ENCODE data around the gene GLRB.
"Not testable (repeated sequence)": the region's sequence is repeated elsewhere in the genome, so short reads cannot be mapped to it uniquely, and the experiment has no call there.

The GLRB gene

DNA sequence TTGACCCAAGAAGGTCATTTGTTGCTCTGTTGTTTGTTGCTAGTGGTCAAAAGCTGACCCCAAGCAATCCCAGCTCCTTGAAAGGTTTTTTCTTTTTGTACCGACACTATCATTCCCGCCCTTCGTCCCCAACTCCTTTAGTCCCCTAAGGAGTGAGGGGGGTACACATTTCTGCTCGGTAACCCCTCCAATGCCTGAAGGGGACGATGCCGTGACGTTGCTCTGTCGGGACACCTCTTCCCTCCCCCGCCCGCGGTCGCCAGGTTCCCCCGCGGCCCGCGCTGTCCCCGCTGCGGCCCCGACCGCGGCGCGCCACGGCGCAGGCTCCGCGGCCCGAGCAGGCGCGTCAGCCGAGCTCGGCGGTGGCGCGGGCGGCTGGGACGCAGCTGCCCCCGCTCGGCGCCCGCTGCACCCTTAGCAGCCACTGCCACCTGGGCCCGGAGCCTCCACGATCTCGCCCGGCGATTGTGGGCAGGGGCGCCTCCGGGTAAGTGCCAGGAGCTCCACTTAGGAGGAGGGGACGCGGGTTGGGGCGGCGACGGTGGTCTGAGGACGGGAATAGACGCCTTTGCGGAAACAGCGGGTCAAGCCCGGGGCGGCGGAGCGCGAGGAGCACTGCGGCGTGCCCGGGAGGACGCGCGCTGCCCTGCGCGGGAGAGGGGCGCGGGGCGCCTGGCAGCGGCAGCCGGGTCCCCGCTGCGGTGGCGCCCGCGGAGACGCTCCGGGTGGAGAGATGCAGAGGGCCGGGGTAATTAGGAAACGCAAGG lies at the start of gene GLRB:
TSS of gene GLRB (plus strand) at position 340 of the 767 bp plus-strand sequence. CDS start 1,875 bp downstream, outside the sequence.
- no peak for DNase-seq (ENCODE audit: low read depth)

DNA sequence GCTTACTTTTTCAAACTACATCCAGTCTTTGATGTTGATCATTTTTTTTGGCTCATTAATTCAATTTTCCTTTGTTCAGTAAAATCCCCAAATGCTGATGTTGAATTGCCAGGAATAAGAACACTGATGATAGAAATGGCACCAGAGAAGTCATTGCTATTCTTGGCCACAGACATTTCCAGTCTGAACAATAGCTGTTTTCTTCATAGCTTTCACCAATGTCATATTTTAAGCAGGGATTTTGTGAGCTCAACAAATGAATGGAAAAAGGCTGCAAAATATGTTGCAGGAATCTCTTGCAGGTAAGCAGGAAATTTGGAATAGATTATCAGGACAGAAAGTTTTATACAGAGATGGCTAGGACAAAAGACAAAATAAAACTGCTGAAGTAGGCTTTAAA lies 40.5 kb upstream of the GLRB start:
- no peak for DNase-seq (ENCODE audit: low read depth)

DNA sequence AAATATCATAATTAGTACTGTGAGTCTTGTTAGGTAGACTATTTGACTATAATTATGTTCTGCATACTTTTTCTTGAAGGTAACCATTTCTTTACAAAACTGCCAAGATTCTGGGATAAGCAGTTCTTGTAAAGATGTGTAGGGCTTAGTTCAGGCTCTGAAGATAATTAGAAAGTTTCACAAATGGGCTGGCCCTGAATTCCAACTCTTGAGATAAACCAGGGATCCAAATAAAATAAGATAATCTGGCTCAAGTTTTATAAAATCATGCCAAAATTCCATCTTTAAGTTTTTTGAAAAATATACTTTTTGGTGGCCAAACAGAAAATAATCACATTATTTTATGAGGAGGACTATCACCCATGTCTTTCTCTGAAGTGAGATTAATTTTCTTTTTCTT lies 35.5 kb upstream of the GLRB start:
- DNase-seq (ENCODE audit: low read depth) = no peak

DNA sequence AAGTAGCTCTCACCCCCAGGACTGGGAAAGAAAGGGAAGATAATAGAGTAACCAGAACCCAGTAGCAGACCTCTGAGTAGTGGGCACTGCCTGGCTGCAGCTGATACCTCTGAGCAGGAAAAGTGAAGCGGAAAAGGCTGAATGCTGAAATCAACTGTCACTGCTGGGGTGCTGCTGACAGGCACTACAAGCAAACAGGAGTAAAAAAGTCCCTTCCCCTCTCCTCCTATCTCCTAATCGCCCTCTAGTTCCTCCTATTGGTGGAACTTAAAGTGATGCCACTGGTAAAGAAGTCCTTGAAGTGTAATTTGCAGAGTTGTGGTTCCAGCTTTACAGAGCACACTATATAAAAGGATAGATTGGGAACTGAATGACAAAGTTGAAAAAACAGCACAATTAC lies 32.8 kb upstream of the GLRB start:
- no peak for DNase-seq (ENCODE audit: low read depth)

DNA sequence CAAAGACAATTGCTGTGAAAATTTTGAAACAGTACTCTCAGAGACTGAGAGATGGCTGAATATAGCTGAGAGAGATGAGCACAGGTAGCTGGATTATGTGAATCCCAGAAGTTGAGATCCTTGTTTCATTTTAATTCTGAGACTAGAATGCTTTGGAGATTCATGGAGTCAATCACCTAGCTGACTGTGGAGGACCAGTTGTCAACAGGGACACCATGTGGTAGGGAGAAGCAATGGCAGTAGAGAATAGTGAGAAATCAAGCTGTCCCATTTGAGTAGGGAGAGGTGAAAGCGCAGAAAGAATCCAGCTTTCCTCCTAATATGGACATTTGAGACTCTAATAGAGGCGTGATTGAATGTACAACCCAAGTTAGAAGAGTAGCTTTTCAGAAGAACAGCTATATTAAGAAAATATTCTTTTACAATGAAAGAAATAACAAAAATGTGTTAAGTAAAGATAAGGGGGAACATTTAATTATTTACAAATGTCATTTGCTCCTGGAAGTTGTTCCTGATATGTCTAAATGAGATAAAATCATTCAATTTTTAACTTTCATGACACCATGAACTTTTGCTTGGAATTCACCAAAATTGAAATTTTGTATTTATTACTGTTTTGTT lies 30.3 kb upstream of the GLRB start:
- no peak for DNase-seq (ENCODE audit: low read depth)

DNA sequence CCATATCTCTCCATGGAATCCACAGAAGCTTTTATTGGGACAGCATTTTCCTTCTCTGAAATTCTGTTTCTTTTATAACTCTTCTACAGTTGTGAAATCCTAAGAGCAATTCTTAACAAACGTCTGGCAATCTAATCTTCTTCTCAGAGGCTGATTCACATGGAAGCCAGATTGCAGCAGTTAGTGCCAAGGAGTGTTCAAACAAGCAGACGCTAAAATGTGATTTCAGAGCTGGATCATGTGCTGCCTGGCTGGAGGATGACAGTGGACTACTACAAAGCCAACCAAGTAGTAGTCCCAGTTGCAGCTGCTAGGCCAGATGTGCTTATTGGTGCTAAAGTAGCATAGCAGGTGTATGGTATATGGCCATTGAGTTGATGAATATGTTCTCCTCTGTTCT lies 27.7 kb upstream of the GLRB start:
- DNase-seq (ENCODE audit: low read depth) = no peak

DNA sequence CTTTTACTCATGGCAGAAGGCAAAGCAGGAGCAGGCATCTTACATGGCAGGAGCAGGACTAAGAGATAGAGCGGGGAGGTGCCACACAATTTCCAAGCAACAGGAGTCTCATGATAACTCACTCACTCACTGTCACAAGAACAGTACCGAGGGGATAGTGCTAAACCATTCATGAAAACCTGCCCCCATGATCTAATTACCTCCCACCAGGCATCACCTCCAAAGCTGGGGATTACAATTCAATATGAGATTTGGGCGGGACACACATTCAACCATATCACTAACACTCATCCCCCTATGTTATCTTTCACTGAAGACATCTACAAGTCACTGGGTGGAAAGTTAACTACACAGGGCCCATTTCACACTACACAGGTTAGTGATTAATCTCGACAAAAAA lies 25.4 kb upstream of the GLRB start:
- no peak for DNase-seq (ENCODE audit: low read depth)

DNA sequence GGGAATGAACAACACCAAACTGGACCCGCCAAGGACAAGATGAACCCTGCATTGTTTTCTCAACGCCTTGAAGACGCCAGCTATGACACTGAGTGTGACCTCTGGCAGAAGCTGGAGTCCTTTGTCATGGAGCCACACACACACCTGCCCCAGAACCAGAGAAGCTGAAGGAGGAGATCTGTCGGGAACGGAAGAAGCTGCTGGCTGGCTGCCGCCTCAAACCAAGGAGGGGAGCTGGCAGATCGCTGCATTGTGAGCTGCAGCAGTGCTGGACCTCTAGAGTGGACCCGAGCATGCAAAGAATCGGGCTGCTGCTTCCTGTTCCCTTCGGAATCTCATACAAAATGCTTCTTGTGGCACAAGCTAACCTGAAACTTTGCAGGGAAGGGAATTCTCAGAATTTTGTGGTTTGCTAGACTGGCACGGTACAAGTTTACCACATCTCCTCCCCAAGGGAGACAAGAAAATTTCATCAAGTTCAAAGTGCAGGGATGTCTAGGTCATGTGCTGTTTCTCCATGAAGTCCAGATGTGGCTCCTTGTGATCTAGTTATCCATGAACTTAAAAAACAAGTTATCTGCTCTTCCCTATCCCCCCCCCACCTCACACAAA lies 23.4 kb upstream of the GLRB start:
- DNase-seq (ENCODE audit: low read depth) = no peak

DNA sequence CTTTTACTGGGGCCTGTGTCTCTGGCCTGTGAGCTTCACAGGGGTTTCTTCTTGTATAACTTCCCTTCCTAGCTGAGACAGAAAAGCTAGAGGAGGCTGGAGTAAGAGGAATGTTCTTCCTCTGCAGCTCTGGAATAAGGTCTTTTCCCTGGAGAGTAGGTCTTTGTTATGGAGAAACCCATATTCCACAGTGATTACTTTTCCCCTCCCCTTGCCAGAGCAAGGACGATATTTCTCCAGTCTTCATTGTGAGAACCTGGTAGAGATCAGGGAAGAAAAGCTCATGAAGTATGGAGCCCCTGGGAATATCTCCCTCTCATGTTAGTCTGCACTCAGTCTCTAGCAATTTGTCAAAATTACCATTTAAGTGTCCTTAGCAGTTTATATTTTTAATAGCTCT lies 18.7 kb upstream of the GLRB start:
- DNase-seq (ENCODE audit: low read depth) = no peak

DNA sequence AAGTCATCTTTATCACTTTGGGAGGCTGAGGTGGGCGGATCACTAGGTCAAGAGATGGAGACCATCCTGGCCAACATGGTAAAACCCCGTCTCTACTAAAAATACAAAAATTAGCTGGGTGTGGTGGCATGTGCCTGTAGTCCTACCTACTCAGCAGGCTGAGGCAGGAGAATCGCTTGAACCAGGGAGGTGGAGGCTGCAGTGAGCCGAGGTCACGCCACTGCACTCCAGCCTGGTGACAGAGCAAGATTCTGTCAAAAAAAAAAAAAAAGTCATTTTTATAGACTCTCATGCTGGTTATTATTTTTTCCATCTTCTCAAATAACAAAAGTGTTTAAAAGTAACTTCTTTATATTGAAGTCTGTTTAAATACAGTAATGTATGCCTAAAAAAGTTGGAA lies 17.1 kb upstream of the GLRB start:
- DNase-seq (ENCODE audit: low read depth) = not testable (repeated sequence)

DNA sequence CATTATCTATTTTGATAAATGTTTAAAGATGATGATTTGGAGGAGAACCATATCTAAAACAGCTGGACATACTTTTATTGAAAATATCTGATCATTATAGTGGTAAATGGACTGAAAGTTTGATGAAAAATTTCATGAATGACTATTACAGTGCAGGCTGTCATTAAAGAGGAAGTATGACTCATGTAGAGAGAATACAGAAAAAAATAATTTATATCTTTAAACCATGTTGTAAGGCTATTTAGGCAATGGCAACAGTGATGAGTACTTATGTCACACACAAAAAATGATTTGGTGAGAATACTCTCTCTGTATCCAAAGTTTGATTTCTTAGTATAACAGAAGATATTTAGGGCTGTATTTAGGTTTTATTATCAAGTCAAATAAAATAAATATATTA lies 3.9 kb upstream of the GLRB start:
- no peak for DNase-seq (ENCODE audit: low read depth)

DNA sequence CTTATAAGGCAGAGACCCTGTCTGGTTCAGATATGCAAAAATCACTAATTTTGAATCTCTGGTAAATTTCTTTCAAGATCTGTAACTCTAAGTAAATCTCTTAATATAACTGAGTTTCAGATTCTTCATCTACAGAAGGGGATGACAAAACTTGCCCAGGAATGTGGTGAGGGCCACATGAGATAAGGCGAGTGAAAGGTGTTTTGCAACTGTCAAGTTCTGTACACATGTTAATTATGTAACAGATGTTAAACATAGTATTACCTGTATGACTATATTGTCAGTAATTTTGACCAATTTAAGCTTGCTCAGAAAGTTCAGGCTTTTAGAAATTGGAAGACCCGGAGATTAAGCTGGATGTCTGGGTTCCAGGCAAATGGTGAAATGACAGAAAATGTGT lies 549 bp upstream of the GLRB start:
- DNase-seq (ENCODE audit: low read depth) = no peak

DNA sequence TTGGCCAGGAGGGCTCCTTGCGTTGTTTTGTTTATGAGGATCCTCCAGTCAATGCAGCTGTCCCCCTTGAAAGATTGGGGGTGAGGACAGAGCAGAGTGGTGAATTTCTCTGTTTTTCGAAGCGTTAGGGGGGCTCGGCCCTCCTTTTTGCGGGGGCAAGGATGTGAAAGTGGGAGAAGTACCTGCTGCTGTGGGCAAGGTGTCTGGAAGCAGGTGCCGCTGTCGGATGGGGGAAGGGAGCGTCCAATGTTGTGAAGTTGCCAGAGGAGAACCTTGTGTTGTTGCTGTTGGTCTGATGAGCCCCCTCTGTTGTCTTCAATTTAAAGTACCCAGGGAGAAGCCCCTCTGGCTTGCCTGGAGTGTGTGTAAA lies 613 bp downstream of the GLRB start:
- DNase-seq (ENCODE audit: low read depth) = no peak

DNA sequence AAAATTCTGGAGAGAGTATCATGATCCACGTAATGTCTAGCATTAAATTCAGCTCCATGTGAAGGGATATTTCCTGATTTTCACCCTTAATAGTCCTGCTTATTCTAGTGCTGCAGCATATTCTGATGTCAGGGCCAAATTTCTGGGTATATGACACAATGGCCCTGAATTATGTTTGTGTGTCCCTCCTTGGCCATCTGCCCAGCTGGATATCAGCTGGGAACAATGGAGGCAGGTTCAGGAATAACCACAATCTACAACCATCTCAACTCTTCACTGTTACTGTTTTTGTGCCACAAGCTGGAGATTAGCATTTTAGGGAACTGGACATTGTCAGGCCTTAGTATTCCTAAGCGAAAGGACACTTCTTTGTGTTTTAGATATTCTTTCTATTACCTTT lies 3.5 kb downstream of the GLRB start:
- DNase-seq (ENCODE audit: low read depth) = no peak

DNA sequence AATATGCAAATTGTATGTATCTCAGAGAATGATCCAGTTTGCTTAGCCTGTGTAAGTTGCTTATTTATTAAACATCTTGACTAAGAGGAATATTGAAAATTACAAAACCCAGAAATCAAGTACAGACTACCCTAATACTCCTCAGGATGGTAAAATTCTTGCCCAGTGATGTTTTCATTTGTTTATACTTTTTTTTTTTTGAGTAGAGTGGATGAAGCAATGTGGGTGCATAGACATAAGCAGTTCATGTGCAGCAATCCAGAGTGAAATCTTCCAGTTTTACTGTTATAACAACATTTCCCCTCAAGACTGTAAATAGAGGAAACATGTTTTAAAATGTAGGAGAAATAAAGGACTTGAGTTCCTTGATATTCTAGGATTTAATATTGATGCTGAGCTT lies 4.7 kb downstream of the GLRB start:
- DNase-seq (ENCODE audit: low read depth) = no peak

DNA sequence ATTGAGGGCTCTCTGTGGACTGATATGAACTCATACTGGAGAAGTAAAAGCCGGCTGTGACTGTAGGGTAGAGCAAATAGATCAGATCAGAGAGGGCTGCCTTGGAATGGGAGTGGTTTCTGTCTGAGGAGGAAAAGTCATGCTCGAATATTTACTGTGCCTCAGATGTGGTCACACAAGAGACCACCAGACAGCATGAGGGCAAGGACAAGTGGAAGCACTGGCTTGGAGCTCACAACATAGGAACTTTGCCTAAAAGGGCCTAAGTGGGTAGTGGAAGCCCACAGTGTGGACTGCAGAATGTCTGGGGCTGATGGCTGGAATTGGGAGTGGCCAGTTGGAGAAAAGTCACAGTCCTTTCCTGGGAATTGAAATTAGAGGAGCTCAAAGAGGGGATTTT lies 19.8 kb downstream of the GLRB start:
- no peak for DNase-seq (ENCODE audit: low read depth)

DNA sequence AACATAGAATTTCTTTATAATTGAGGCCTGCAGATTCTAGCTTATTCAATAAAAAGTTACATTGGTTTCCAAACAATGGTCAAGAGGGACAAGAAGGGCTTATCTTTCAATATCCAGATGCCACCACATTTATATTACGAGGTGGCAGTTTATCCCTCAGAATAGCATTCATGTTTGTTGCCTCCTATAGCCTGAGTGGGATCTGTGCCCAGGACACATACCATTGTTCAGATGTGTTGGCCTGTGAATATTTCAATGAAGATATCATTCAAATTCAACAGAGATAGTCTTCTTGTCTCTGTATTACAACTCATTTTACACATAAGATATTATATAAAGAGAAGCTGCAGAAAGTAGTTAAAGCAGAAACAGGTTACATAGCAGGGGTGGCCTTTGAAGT lies 20.5 kb downstream of the GLRB start:
- no peak for DNase-seq (ENCODE audit: low read depth)

DNA sequence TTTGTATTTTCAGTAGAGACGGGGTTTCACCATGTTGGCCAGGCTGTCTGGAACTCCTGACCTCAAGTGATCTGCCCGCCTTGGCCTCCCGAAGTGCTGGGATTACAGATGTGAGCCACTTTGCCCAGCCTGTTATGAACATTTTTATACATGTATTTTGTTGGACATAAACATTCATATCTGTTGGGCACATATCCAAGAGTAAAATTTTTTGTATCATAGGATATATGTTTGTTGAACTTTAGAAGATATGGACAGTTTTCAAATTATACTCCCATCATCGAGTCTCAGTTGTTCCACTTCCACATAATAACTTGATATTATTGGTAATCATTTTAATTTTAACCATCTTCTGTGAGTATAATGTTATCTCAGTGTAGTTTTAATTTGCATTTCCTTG lies 23.6 kb downstream of the GLRB start:
- DNase-seq (ENCODE audit: low read depth) = no peak

DNA sequence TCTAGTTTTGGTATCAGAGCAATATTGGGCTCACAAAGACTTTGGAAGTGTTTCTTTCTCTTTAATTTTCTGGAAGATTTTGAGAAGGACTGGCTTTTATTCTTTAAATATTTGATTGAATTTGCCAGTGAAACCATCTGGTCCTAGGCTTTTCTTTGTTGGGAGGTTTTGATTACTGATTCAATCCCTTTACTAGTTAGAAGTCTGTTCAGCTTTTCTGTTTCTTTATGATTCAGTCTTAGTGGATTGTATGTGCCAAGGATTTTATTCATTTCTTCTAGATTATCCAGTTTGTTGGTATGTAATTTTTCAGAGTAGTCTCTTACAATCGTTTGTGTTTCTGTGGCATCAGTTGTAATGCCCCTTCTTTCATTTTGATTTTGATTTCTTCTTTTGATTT lies 28.6 kb downstream of the GLRB start:
- DNase-seq (ENCODE audit: low read depth) = no peak

DNA sequence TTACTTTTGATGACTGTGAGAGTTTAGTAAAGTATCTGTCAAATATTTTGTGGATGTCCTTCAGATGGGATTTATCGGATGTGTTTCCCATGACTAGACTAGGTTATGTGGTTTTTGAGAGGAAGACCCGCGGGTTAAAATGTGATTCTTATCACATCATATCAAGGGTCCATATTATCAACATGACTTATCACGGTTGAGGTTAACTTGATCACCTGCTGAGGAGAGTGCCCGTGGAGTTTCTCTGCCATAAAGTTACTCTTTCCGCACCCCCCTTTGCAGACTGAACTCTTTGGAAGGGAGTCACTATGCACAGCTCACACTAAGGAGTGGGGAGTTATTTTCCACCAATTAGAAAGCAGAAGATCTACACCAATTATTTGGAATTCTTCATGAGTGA lies 38.7 kb downstream of the GLRB start:
- no peak for DNase-seq (ENCODE audit: low read depth)

DNA sequence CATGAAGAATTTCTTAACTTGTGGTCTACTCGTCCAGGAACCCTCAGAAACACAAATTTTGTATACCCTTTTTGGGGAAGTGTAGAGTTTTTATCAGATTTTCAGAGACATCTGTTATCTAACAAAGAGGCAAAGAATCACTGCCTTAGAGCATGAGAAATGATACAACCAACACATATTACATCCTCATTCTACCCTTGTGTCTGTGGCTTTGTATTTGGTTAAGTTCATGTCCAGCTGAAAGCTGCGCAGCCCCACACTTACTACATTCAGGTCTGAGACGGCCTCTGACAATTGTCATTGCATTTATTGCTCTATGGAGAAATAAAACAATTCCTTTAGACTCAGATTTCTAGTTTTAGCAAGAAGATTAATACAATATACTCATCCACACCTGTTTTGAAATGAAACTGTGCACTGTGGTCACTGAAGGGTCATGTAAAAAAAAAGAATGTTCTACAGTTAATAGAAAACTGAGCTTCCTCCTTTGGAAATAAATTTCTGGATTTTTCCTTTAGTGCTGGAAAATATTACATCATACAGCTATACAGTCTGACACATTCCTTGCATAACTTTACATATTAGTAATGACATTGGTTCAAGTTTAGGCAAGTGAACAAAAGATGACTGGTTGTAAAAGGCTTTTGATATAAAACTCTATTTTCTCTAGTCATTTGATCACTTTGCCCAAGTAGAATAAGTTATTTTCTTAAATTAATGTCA lies 39.8 kb downstream of the GLRB start:
- no peak for DNase-seq (ENCODE audit: low read depth)

DNA sequence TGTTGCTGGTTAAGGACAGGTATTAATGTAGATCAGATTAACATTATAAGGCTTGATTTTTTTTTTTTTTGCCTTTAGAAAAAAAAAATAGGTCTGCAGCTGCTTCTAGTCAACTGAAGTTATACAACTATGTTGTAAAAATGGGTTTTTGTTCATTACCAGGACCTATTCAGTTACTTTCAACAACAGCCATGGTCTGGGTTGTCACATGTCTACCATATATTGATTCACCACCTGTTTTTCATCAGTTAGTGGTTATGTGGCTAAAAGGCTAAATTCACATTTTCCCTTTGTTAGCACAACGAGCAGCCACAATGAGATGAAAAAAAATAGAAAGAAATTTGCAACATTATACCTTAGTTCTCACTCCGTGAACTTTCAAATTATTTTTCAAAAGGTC lies 45.5 kb downstream of the GLRB start:
- DNase-seq (ENCODE audit: low read depth) = no peak

DNA sequence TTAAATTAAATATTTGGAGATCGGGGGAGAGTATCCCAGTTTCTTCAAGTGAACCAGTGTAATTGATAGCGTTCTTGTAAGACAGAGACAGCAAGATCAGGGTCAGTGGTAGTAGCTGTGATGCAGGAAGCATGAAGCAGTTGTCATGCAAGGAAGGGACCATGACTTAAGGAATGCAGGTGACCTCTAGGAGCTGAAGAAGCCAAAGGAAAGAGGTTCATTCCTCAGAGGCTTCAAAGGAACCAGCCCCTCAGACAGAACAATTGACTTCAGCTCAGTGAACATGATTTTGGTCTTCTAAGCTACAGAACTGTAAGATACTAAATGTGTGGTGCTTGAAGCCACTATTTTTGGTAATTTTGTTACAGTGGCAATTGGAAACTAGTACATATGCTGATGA lies 51.6 kb downstream of the GLRB start:
- no peak for DNase-seq (ENCODE audit: low read depth)
